Measurements from ENCODE around the gene BUD23.
"Not testable (repeated sequence)": the region's sequence is repeated elsewhere in the genome, so short reads cannot be mapped to it uniquely, and the experiment has no call there.

BUD23 gene

GRCh38 chr7:73700581-73701134 lies 17.3 kb downstream of the BUD23 start:
- DNase-seq (ENCODE audit: low read depth in 3 of 3), result no peak

- peak in 1 of 3 experiments; percentile 30 for DNase-seq (ENCODE audit: low read depth in 3 of 3)
These were observed 18.1 kb downstream of the BUD23 start for GRCh38 chr7:73701357-73701995.

GRCh38 chr7:73702226-73702625 lies 18.8 kb downstream of the BUD23 start:
- DNase-seq (ENCODE audit: low read depth in 3 of 3), result no peak

- DNase-seq (ENCODE audit: low read depth in 3 of 3), result no peak
These were observed 19.3 kb downstream of the BUD23 start for GRCh38 chr7:73702665-73703064.

- DNase-seq (ENCODE audit: low read depth in 3 of 3), result no peak
These were observed 19.8 kb downstream of the BUD23 start for GRCh38 chr7:73703225-73703624.

- peak in 1 of 3 experiments; percentile 45 for DNase-seq (ENCODE audit: low read depth in 3 of 3)
These were observed 20.6 kb downstream of the BUD23 start for GRCh38 chr7:73703757-73704639.

- no peak for DNase-seq (ENCODE audit: low read depth in 3 of 3)
These were observed 21.5 kb downstream of the BUD23 start for GRCh38 chr7:73704640-73705550.

GRCh38 chr7:73705551-73705920 lies 22.1 kb downstream of the BUD23 start:
- no peak for DNase-seq (ENCODE audit: low read depth in 3 of 3)

GRCh38 chr7:73706126-73707044 lies 23.0 kb downstream of the BUD23 start:
- DNase-seq (ENCODE audit: low read depth in 3 of 3), result peak in 1 of 3 experiments; percentile 52

GRCh38 chr7:73707045-73707631 lies 23.7 kb downstream of the BUD23 start:
- DNase-seq (ENCODE audit: low read depth in 3 of 3), result no peak

GRCh38 chr7:73708961-73709549 lies 25.7 kb downstream of the BUD23 start:
- no peak for DNase-seq (ENCODE audit: low read depth in 3 of 3)

GRCh38 chr7:73712773-73713172 lies 29.4 kb downstream of the BUD23 start:
- no peak for DNase-seq (ENCODE audit: low read depth in 3 of 3)

GRCh38 chr7:73713319-73713718 lies 29.9 kb downstream of the BUD23 start:
- DNase-seq (ENCODE audit: low read depth in 3 of 3), result not testable (repeated sequence)

GRCh38 chr7:73715648-73716317 lies 32.4 kb downstream of the BUD23 start:
- DNase-seq (ENCODE audit: low read depth in 3 of 3), result peak; percentile 35 to 78 (median 38)

GRCh38 chr7:73716318-73716890 lies 33.0 kb downstream of the BUD23 start:
- DNase-seq (ENCODE audit: low read depth in 3 of 3), result no peak

GRCh38 chr7:73717025-73717807 lies 33.8 kb downstream of the BUD23 start:
- DNase-seq (ENCODE audit: low read depth in 3 of 3), result no peak

GRCh38 chr7:73717991-73718405 lies 34.6 kb downstream of the BUD23 start:
- DNase-seq (ENCODE audit: low read depth in 3 of 3), result peak; percentile 48 to 79 (median 67)

GRCh38 chr7:73718438-73718881 lies 35.1 kb downstream of the BUD23 start:
- DNase-seq (ENCODE audit: low read depth in 3 of 3), result no peak
